K562 (cell line): Measurements from ENCODE around the gene BBX. TPM values are rescaled to one million over a fixed set of nuclear protein-coding genes. Genes with fewer than 3 reads are reported as not detected.

Experiments
- ATAC-seq: fragments of 200-7000 bp; cut with Tn5 transposase; 3 replicates; pipeline ENCODE4 v1.9.1; 2020; ENCODE audit warnings: moderate library complexity
- BruUV-seq: library from RNA; stranded (reverse); fragments of 400-500 nt; replicated peaks from 2 replicates; lab custom pipeline; 2021; lab: Mats Ljungman, UMichigan
- CTCF ChIA-PET: fragments of 300-600 bp; formaldehyde crosslinking; extraction: SDS; loops from one replicate; lab custom pipeline; 2021; ENCODE audit warnings: low intra/inter-chr PET ratio; lab: Yijun Ruan, JAX
- POLR2A ChIA-PET: fragments of 300-600, 350-650 bp; sonication (Branson Sonifier 250); formaldehyde crosslinking; extraction: SDS; loops from one replicate; lab custom pipeline; 2021; ENCODE audit warnings: antibody characterized with exemption, inconsistent platforms; lab: Yijun Ruan, JAX
- DNase-seq, 4 experiments: peaks; one replicate each; pipeline versions ENCODE4 v3.0.0 to v3.0.0-alpha.2; 2011 to 2018; ENCODE audit warnings: low spot score in 3 of 4, mixed read lengths in 3 of 4; ENCODE audit errors: extremely low read depth in 1 of 4
- FAIRE-seq: peaks from 2 replicates; lab custom pipeline; 2011; peaks lifted over from hg19 to GRCh38; lab: Jason Lieb, UNC
- H2AFZ ChIP-seq: 2 replicates; pipeline ENCODE4 v1.6.0; 2011; ENCODE audit warnings: low read depth, low read length, control low read depth, inconsistent platforms
- H3K27ac ChIP-seq: fragments of 200-600 bp; 3 replicates; pipeline ENCODE4 v1.8.0; 2011; ENCODE audit warnings: low read depth, mild to moderate bottlenecking, control low read depth, inconsistent platforms, low read length, moderate library complexity, mixed read lengths; ENCODE audit errors: extremely low read depth
- H3K27me3 ChIP-seq, 2 experiments: fragments of 300-600 bp in 1 of 2; 2 replicates in 1 of 2; 3 replicates in 1 of 2; pipeline versions ENCODE4 v1.6.0 to v1.8.0; 2011; ENCODE audit warnings: inconsistent platforms in 2 of 2, low read length in 2 of 2, mild to moderate bottlenecking in 1 of 2, mixed read lengths in 1 of 2, moderate library complexity in 1 of 2; ENCODE audit not compliant: control insufficient read depth in 2 of 2, insufficient read depth in 2 of 2
- H3K36me3 ChIP-seq: fragments of 300-600 bp; 3 replicates; pipeline ENCODE4 v1.8.0; 2011; ENCODE audit warnings: mild to moderate bottlenecking, low read length, inconsistent platforms; ENCODE audit not compliant: control insufficient read depth, insufficient read depth
- H3K4me1 ChIP-seq, 2 experiments: fragments of 200-600 bp in 1 of 2; replicated peaks in 1 of 2; 2 replicates in 1 of 2; 3 replicates in 1 of 2; pipeline versions ENCODE4 v1.5.1 to v1.8.0; 2011; ENCODE audit warnings: inconsistent platforms in 2 of 2, low read length in 2 of 2, mild to moderate bottlenecking in 1 of 2, mixed read lengths in 1 of 2, moderate library complexity in 1 of 2; ENCODE audit not compliant: control insufficient read depth in 2 of 2, insufficient read depth in 2 of 2
- H3K4me2 ChIP-seq: 2 replicates; pipeline ENCODE4 v1.6.1; 2011; ENCODE audit warnings: low read length, control low read depth, inconsistent platforms, mixed read lengths; ENCODE audit not compliant: insufficient read depth
- H3K4me3 ChIP-seq: fragments of 200-600 bp; sonication (generic), shearing (Covaris generic); 2 replicates; pipeline ENCODE4 v1.5.1; 2016; ENCODE audit warnings: control low read depth, inconsistent platforms
- H3K79me2 ChIP-seq: fragments of 200-600 bp; 3 replicates; pipeline ENCODE4 v1.8.0; 2011; ENCODE audit warnings: low read length, inconsistent platforms; ENCODE audit not compliant: control insufficient read depth, insufficient read depth
- H3K9ac ChIP-seq, 2 experiments: 2 replicates each; pipeline versions ENCODE4 v1.6.0 to v1.6.1; 2011; ENCODE audit warnings: low read depth in 2 of 2, low read length in 2 of 2, control low read depth in 1 of 2, inconsistent platforms in 1 of 2, mild to moderate bottlenecking in 1 of 2, mixed read lengths in 1 of 2; ENCODE audit not compliant: insufficient read depth in 1 of 2
- H3K9me1 ChIP-seq: one replicate; pipeline ENCODE4 v1.6.0; 2011; ENCODE audit warnings: inconsistent platforms, mild to moderate bottlenecking, low read length, moderate library complexity; ENCODE audit not compliant: control insufficient read depth, insufficient read depth
- H3K9me3 ChIP-seq: replicated peaks from 2 replicates; pipeline ENCODE4 v1.5.1; 2011; ENCODE audit warnings: low read depth, low read length, inconsistent platforms; ENCODE audit not compliant: control insufficient read depth, insufficient read depth
- H4K20me1 ChIP-seq: replicated peaks from 2 replicates; pipeline ENCODE4 v1.6.1; 2011; ENCODE audit warnings: low read length, inconsistent platforms, mixed read lengths; ENCODE audit not compliant: control insufficient read depth, insufficient read depth
- COPS2 ChIP-seq: fragments of 450-650 bp; conservative IDR thresholded peaks from 2 replicates; pipeline ENCODE4 v1.6.1; 2016; ENCODE audit warnings: mild to moderate bottlenecking, moderate library complexity
- KLF6 ChIP-seq: fragments of 250-450 bp; sonication (Bioruptor Pico); IDR thresholded peaks from 2 replicates; pipeline ENCODE4 v1.4.0; 2020; ENCODE audit warnings: mild to moderate bottlenecking, moderate library complexity, borderline replicate concordance
- NR2C2 ChIP-seq, 2 experiments: fragments of 200-800 bp in 1 of 2; sonication (Bioruptor generic) in 1 of 2; sonication (generic) in 1 of 2; formaldehyde crosslinking in 1 of 2; IDR thresholded peaks; 2 replicates each; pipeline versions ENCODE4 v1.6.1 to v1.8.0; 2016 to 2022; ENCODE audit warnings: mild to moderate bottlenecking in 1 of 2, missing compliant biosample characterization in 1 of 2, missing genetic modification characterization in 1 of 2, missing genetic modification reagents in 1 of 2
- RBM25 ChIP-seq: fragments of 200-400 bp; formaldehyde crosslinking; IDR thresholded peaks from 2 replicates; pipeline ENCODE4 v1.6.1; 2018; ENCODE audit warnings: low read length, low read depth, moderate library complexity; ENCODE audit not compliant: severe bottlenecking
- ZKSCAN8 ChIP-seq: fragments of 200-800 bp; sonication (Bioruptor generic); IDR thresholded peaks from 2 replicates; pipeline ENCODE4 v1.6.1; 2016; ENCODE audit warnings: missing genetic modification characterization, missing compliant biosample characterization
- ZNF384 ChIP-seq: IDR thresholded peaks from 2 replicates; pipeline ENCODE4 v1.6.1; 2012; ENCODE audit warnings: low read depth, low read length, improper control_type of control experiment
- WGBS: fragments of 100-300 bp; shearing (Covaris generic); methylation state at CpG from one replicate; pipeline ENCODE4 v1.1.6; 2016; ENCODE audit warnings: low coverage, mixed read lengths; ENCODE audit not compliant: insufficient coverage; ENCODE audit errors: missing lambda C conversion rate; 5-methylcytosine and 5-hydroxymethylcytosine counted together
- in situ Hi-C: fragments of 300-500 bp; cut with MboI; formaldehyde crosslinking; loops from 4 replicates; pipeline ENCODE4 v1.15.0; 2018; ENCODE audit warnings: inconsistent platforms, mixed read lengths
- intact Hi-C: fragments of 100-400 bp; cut with micrococcal nuclease; formaldehyde crosslinking; loops from 2 replicates; pipeline ENCODE4 v1.14.2; 2022
- polyA plus RNA-seq, 8 experiments: library from polyadenylated mRNA; depleted of rRNA in 4 of 8; stranded (reverse) in 5 of 8; unstranded in 3 of 8; fragments of >200 nt; fragmentation: Nextera tagmentation in 2 of 8; fragmentation: Illumina TruSeq in 1 of 8; extraction: Ambion mirVana in 2 of 8; extraction: Trizol in 1 of 8; gene quantifications; 2 replicates each; pipeline versions ENCODE4 v1.2.1 to v1.2.3, GENCODE V29; 2011 to 2014; ENCODE audit warnings: inconsistent platforms in 1 of 8, missing spikeins in 1 of 8
- total RNA-seq, 7 experiments: library from RNA; depleted of rRNA in 6 of 7; stranded (reverse); fragments of >200 nt in 6 of 7; fragmentation: Illumina TruSeq in 2 of 7; extraction: Trizol in 2 of 7; gene quantifications; 2 replicates each; pipeline versions ENCODE4 v1.2.1 to v1.2.3, GENCODE V29; 2011 to 2021; ENCODE audit warnings: low replicate concordance in 1 of 7
- TF ChIP-seq, protein P1 (sequence below): fragments of 450-650 bp; IDR thresholded peaks from 2 replicates; pipeline ENCODE4 v1.6.1; 2018; ENCODE audit warnings: mild to moderate bottlenecking, low read depth; ENCODE audit not compliant: partially characterized antibody
- TF ChIP-seq, protein P2 (sequence below): fragments of 200-600 bp; sonication (generic); IDR thresholded peaks from one replicate; pipeline ENCODE4 v1.6.1; 2012; ENCODE audit warnings: mild to moderate bottlenecking, low read depth, low read length, inconsistent platforms

Gene BBX
- total and polyA plus RNA-seq, 9 of the 15 experiments (the other 6 are each of a cell fraction or from before 2014, with no cell fraction given), result 4.9 to 19.5 (median 11.8) TPM

DNA sequence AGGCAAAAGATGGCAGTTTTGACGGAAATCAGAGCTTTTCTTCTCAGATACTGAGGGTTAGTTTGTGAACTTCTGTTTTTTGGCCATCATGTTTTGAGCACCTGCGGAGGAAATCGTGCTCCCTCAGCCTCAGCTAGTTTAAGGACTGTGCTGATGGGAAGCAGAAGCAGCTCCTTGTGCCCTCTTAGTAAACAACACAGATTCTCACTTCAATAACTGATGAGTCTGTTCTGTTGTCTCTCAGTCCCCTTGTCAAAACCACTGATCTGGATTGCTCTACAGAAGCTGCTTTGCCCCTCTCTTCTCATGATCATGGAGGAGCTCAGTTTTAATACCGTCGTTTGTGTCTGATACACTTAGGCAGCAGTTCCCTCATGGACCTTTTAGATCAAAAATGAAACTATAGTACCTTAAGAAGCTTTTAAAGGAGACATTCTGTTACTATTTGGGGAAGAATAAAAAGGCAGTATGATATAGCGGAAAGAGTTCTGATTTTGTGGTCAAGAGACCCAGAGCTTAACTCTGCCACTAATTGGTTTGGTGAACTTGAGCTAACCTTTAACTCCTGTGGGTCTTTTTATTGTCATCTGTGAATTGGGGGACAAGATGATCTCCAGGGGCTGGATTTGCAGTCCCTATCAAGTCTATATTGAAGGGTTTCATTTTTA, 152.6 kb downstream of the BBX start:
- in situ Hi-C loops, result no loop called here
- Histone ChIP-seq H3K9me3 (no peaks in the 10 kb centered on the region), H3K27me3 (no peaks in the 10 kb centered on the region), H3K4me3 (no peak overlapping the region), H3K36me3 (no peaks in the 10 kb centered on the region), H3K4me2 (no peak overlapping the region), H2AFZ (no peak overlapping the region), H3K79me2 (no peaks in the 10 kb centered on the region), H4K20me1 (0 out of 2 replicates have a peak, but pooled peaks cover 5% of the 10 kb centered on the region), H3K27ac (no peak overlapping the region), H3K9ac (no peak overlapping the region), H3K9me1 (no peaks in the 10 kb centered on the region), H3K4me1 (no peaks in the 10 kb centered on the region)
- ATAC-seq (no peak), FAIRE-seq (no peak), DNase-seq (no peak)
- 14% methylated on average over 6 of the region's 6 CpGs for WGBS
- BruUV-seq, result no TSS peak
- intact Hi-C loops, result loop anchor here (5.0 to 10.0 kb wide), 2 partner anchors 67 to 441 kb away; no protein-coding TSS in a partner anchor
- ChIA-PET POLR2A (interaction anchor here (0.5 to 1.3 kb wide), 2 partner anchors 11 to 117 kb away, joined by 4 to 5 read pairs; no protein-coding TSS in a partner anchor), CTCF (no interaction called here)
- no peak for TF ChIP-seq NR2C2 (CRISPR knock-in tag; IDR thresholded peaks at IDR 0.05)
- TF ChIP-seq NR2C2 (tag; IDR thresholded peaks at IDR 0.05), result no peak
- TF ChIP-seq KLF6 (CRISPR knock-in tag), result no peak
- no peak for TF ChIP-seq COPS2
- TF ChIP-seq ZKSCAN8 (CRISPR knock-in tag), result no peak
- TF ChIP-seq ZNF384, result no peak
- TF ChIP-seq, protein P1, sequence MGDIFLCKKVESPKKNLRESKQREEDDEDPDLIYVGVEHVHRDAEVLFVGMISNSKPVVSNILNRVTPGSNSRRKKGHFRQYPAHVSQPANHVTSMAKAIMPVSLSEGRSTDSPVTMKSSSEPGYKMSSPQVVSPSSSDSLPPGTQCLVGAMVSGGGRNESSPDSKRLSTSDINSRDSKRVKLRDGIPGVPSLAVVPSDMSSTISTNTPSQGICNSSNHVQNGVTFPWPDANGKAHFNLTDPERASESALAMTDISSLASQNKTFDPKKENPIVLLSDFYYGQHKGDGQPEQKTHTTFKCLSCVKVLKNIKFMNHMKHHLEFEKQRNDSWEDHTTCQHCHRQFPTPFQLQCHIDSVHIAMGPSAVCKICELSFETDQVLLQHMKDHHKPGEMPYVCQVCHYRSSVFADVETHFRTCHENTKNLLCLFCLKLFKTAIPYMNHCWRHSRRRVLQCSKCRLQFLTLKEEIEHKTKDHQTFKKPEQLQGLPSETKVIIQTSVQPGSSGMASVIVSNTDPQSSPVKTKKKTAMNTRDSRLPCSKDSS, result no peak
- TF ChIP-seq, protein P2, sequence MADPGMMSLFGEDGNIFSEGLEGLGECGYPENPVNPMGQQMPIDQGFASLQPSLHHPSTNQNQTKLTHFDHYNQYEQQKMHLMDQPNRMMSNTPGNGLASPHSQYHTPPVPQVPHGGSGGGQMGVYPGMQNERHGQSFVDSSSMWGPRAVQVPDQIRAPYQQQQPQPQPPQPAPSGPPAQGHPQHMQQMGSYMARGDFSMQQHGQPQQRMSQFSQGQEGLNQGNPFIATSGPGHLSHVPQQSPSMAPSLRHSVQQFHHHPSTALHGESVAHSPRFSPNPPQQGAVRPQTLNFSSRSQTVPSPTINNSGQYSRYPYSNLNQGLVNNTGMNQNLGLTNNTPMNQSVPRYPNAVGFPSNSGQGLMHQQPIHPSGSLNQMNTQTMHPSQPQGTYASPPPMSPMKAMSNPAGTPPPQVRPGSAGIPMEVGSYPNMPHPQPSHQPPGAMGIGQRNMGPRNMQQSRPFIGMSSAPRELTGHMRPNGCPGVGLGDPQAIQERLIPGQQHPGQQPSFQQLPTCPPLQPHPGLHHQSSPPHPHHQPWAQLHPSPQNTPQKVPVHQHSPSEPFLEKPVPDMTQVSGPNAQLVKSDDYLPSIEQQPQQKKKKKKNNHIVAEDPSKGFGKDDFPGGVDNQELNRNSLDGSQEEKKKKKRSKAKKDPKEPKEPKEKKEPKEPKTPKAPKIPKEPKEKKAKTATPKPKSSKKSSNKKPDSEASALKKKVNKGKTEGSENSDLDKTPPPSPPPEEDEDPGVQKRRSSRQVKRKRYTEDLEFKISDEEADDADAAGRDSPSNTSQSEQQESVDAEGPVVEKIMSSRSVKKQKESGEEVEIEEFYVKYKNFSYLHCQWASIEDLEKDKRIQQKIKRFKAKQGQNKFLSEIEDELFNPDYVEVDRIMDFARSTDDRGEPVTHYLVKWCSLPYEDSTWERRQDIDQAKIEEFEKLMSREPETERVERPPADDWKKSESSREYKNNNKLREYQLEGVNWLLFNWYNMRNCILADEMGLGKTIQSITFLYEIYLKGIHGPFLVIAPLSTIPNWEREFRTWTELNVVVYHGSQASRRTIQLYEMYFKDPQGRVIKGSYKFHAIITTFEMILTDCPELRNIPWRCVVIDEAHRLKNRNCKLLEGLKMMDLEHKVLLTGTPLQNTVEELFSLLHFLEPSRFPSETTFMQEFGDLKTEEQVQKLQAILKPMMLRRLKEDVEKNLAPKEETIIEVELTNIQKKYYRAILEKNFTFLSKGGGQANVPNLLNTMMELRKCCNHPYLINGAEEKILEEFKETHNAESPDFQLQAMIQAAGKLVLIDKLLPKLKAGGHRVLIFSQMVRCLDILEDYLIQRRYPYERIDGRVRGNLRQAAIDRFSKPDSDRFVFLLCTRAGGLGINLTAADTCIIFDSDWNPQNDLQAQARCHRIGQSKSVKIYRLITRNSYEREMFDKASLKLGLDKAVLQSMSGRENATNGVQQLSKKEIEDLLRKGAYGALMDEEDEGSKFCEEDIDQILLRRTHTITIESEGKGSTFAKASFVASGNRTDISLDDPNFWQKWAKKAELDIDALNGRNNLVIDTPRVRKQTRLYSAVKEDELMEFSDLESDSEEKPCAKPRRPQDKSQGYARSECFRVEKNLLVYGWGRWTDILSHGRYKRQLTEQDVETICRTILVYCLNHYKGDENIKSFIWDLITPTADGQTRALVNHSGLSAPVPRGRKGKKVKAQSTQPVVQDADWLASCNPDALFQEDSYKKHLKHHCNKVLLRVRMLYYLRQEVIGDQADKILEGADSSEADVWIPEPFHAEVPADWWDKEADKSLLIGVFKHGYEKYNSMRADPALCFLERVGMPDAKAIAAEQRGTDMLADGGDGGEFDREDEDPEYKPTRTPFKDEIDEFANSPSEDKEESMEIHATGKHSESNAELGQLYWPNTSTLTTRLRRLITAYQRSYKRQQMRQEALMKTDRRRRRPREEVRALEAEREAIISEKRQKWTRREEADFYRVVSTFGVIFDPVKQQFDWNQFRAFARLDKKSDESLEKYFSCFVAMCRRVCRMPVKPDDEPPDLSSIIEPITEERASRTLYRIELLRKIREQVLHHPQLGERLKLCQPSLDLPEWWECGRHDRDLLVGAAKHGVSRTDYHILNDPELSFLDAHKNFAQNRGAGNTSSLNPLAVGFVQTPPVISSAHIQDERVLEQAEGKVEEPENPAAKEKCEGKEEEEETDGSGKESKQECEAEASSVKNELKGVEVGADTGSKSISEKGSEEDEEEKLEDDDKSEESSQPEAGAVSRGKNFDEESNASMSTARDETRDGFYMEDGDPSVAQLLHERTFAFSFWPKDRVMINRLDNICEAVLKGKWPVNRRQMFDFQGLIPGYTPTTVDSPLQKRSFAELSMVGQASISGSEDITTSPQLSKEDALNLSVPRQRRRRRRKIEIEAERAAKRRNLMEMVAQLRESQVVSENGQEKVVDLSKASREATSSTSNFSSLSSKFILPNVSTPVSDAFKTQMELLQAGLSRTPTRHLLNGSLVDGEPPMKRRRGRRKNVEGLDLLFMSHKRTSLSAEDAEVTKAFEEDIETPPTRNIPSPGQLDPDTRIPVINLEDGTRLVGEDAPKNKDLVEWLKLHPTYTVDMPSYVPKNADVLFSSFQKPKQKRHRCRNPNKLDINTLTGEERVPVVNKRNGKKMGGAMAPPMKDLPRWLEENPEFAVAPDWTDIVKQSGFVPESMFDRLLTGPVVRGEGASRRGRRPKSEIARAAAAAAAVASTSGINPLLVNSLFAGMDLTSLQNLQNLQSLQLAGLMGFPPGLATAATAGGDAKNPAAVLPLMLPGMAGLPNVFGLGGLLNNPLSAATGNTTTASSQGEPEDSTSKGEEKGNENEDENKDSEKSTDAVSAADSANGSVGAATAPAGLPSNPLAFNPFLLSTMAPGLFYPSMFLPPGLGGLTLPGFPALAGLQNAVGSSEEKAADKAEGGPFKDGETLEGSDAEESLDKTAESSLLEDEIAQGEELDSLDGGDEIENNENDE, result no peak
- TF ChIP-seq RBM25, result no peak
